HepG2 (cell line): ENCODE results near the gene LZTS2. TPM values are rescaled to one million over a fixed set of nuclear protein-coding genes. Genes with fewer than 3 reads are reported as not detected.
A peak's percentile ranks its signal among the peaks of the same experiment; 100 is the strongest.

Experiments used
- CHD2 ChIP-seq: IDR thresholded peaks from 2 replicates; pipeline ENCODE4 v1.6.1; 2011; ENCODE audit warnings: low read depth, low read length, improper control_type of control experiment
- FOXK2 ChIP-seq: fragments of 450-650 bp; IDR thresholded peaks from 2 replicates; pipeline ENCODE4 v1.6.1; 2016
- KLF16 ChIP-seq, 2 experiments: sonication (generic) in 1 of 2; formaldehyde crosslinking in 1 of 2; IDR thresholded peaks; 2 replicates each; pipeline versions ENCODE4 v1.6.1 to v1.8.0; 2016 to 2023; ENCODE audit warnings: missing genetic modification reagents in 2 of 2, missing compliant biosample characterization in 1 of 2
- KMT2A ChIP-seq: sonication (generic); formaldehyde crosslinking; IDR thresholded peaks from 2 replicates; pipeline ENCODE4 v1.4.0; 2020; ENCODE audit warnings: missing genetic modification reagents
- XBP1 ChIP-seq: sonication (generic); formaldehyde crosslinking; IDR thresholded peaks from 2 replicates; pipeline ENCODE4 v1.5.0; 2020; ENCODE audit warnings: missing genetic modification reagents
- ZFP90 ChIP-seq: sonication (generic); formaldehyde crosslinking; IDR thresholded peaks from 2 replicates; pipeline ENCODE4 v1.8.0; 2022; ENCODE audit warnings: missing genetic modification reagents, mild to moderate bottlenecking, inconsistent platforms, borderline replicate concordance
- ZNF468 ChIP-seq: sonication (generic); formaldehyde crosslinking; IDR thresholded peaks from 2 replicates; pipeline ENCODE4 v1.8.0; 2022; ENCODE audit warnings: mild to moderate bottlenecking, moderate library complexity, missing genetic modification reagents
- ZNF644 ChIP-seq: IDR thresholded peaks from 2 replicates; pipeline ENCODE4 v1.6.1; 2016; ENCODE audit warnings: low read depth
- polyA plus RNA-seq, 8 experiments: library from polyadenylated mRNA; depleted of rRNA in 3 of 8; stranded (reverse) in 7 of 8; unstranded in 1 of 8; fragments of >200 nt; fragmentation: Illumina TruSeq in 4 of 8; extraction: Trizol in 4 of 8; gene quantifications; 2 replicates each; pipeline versions ENCODE4 v1.2.1 to v1.2.3, GENCODE V29; 2011 to 2016; ENCODE audit warnings: low read depth in 4 of 8, missing spikeins in 1 of 8, mixed read lengths in 1 of 8; ENCODE audit not compliant: insufficient read depth in 1 of 8
- total RNA-seq, 5 experiments: library from RNA; depleted of rRNA; stranded (reverse); fragments of >200 nt; fragmentation: Illumina TruSeq; extraction: Trizol; gene quantifications; 2 replicates each; pipeline ENCODE4 v1.2.3, GENCODE V29; 2016; ENCODE audit warnings: low read depth in 1 of 5
- TF ChIP-seq, protein P1 (sequence below): sonication (generic); formaldehyde crosslinking; IDR thresholded peaks from 2 replicates; pipeline ENCODE4 v1.8.1; 2023; ENCODE audit warnings: mild to moderate bottlenecking, moderate library complexity, missing genetic modification reagents
- TF ChIP-seq, protein P2 (sequence below): sonication (generic); formaldehyde crosslinking; IDR thresholded peaks from 2 replicates; pipeline ENCODE4 v1.5.1; 2020; ENCODE audit warnings: mild to moderate bottlenecking, missing genetic modification reagents, moderate library complexity
- TF ChIP-seq, protein P3 (sequence below): sonication (generic); formaldehyde crosslinking; IDR thresholded peaks from 2 replicates; pipeline ENCODE4 v1.4.0; 2020; ENCODE audit warnings: missing genetic modification reagents
- TF ChIP-seq, protein P4 (sequence below): IDR thresholded peaks from 2 replicates; pipeline ENCODE4 v1.6.1; 2012; ENCODE audit warnings: low read depth, low read length, improper control_type of control experiment
- TF ChIP-seq, protein P5 (sequence below): IDR thresholded peaks from 2 replicates; pipeline ENCODE4 v1.6.1; 2016; ENCODE audit warnings: low read depth, missing genetic modification reagents, missing compliant biosample characterization

Gene LZTS2
- total and polyA plus RNA-seq, 2 of the 13 experiments (the other 11 are each of a cell fraction or from before 2014, with no cell fraction given) = 43.6 to 65.6 TPM

DNA sequence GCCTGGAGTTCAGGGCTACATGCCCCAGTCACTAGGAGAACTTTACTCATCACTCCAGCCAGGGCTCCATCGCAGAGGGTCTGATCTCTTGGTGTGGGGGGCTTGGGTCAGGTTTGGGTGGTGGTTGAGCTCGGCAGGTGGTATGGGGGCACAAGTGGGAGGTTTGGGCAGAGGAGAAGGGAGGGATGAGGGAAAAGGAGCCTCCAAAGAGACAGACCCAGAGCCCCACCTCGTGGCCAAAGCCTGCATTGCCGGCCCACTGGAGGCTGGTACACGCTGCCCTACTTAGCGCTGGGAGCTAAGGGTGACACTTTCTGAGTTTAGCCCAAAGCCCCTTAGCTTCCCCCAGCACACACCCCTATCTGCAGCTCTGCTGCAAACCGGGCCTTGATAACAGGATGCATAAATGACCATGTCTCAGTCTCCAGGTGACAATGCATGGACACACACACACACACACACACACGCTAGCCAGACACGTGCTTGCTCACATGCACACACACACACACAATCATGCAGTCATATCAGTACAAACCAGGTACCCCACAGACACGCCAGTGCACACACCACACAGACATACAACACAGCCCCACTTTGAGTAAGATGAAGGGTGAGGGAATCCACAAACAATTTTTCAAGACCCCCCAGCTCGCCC, 14.7 kb downstream of the LZTS2 start (continued):
- TF ChIP-seq, protein P1, sequence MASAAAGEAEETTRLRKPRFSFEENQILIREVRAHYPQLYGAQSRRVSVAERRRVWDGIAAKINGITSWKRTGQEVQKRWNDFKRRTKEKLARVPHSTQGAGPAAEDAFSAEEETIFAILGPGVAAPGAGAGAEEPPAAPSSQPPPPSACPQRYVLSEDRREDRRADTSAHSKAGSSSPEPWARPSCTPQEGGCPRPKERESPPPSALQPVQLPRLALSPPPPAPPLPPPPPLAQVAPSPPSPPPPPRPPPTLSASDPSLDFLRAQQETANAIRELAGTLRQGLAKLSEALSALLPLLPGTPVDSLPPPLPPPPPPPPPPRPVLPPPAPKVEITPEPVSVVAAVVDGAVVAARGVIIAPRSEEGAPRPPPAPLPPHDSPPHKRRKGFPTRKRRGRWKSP = 0 out of 2 replicates have a peak, but pooled peaks have one; percentile 47
- TF ChIP-seq ZNF468 (CRISPR knock-in tag) (no peak), KMT2A (CRISPR knock-in tag) (no peak), KLF16 (CRISPR knock-in tag; IDR thresholded peaks at IDR 0.05) (no peak), ZNF644 (CRISPR knock-in tag) (no peak), XBP1 (CRISPR knock-in tag) (no peak), CHD2 (no peak), FOXK2 (no peak), ZFP90 (no peak)
- TF ChIP-seq, protein P2, sequence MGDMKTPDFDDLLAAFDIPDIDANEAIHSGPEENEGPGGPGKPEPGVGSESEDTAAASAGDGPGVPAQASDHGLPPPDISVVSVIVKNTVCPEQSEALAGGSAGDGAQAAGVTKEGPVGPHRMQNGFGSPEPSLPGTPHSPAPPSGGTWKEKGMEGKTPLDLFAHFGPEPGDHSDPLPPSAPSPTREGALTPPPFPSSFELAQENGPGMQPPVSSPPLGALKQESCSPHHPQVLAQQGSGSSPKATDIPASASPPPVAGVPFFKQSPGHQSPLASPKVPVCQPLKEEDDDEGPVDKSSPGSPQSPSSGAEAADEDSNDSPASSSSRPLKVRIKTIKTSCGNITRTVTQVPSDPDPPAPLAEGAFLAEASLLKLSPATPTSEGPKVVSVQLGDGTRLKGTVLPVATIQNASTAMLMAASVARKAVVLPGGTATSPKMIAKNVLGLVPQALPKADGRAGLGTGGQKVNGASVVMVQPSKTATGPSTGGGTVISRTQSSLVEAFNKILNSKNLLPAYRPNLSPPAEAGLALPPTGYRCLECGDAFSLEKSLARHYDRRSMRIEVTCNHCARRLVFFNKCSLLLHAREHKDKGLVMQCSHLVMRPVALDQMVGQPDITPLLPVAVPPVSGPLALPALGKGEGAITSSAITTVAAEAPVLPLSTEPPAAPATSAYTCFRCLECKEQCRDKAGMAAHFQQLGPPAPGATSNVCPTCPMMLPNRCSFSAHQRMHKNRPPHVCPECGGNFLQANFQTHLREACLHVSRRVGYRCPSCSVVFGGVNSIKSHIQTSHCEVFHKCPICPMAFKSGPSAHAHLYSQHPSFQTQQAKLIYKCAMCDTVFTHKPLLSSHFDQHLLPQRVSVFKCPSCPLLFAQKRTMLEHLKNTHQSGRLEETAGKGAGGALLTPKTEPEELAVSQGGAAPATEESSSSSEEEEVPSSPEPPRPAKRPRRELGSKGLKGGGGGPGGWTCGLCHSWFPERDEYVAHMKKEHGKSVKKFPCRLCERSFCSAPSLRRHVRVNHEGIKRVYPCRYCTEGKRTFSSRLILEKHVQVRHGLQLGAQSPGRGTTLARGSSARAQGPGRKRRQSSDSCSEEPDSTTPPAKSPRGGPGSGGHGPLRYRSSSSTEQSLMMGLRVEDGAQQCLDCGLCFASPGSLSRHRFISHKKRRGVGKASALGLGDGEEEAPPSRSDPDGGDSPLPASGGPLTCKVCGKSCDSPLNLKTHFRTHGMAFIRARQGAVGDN (CRISPR knock-in tag) = peak; percentile 44
- TF ChIP-seq, protein P3, sequence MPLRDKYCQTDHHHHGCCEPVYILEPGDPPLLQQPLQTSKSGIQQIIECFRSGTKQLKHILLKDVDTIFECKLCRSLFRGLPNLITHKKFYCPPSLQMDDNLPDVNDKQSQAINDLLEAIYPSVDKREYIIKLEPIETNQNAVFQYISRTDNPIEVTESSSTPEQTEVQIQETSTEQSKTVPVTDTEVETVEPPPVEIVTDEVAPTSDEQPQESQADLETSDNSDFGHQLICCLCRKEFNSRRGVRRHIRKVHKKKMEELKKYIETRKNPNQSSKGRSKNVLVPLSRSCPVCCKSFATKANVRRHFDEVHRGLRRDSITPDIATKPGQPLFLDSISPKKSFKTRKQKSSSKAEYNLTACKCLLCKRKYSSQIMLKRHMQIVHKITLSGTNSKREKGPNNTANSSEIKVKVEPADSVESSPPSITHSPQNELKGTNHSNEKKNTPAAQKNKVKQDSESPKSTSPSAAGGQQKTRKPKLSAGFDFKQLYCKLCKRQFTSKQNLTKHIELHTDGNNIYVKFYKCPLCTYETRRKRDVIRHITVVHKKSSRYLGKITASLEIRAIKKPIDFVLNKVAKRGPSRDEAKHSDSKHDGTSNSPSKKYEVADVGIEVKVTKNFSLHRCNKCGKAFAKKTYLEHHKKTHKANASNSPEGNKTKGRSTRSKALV (CRISPR knock-in tag) = no peak
- TF ChIP-seq, protein P4, sequence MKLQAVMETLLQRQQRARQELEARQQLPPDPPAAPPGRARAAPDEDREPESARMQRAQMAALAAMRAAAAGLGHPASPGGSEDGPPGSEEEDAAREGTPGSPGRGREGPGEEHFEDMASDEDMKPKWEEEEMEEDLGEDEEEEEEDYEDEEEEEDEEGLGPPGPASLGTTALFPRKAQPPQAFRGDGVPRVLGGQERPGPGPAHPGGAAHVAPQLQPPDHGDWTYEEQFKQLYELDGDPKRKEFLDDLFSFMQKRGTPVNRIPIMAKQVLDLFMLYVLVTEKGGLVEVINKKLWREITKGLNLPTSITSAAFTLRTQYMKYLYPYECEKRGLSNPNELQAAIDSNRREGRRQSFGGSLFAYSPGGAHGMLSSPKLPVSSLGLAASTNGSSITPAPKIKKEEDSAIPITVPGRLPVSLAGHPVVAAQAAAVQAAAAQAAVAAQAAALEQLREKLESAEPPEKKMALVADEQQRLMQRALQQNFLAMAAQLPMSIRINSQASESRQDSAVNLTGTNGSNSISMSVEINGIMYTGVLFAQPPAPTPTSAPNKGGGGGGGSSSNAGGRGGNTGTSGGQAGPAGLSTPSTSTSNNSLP = no peak
- TF ChIP-seq, protein P5, sequence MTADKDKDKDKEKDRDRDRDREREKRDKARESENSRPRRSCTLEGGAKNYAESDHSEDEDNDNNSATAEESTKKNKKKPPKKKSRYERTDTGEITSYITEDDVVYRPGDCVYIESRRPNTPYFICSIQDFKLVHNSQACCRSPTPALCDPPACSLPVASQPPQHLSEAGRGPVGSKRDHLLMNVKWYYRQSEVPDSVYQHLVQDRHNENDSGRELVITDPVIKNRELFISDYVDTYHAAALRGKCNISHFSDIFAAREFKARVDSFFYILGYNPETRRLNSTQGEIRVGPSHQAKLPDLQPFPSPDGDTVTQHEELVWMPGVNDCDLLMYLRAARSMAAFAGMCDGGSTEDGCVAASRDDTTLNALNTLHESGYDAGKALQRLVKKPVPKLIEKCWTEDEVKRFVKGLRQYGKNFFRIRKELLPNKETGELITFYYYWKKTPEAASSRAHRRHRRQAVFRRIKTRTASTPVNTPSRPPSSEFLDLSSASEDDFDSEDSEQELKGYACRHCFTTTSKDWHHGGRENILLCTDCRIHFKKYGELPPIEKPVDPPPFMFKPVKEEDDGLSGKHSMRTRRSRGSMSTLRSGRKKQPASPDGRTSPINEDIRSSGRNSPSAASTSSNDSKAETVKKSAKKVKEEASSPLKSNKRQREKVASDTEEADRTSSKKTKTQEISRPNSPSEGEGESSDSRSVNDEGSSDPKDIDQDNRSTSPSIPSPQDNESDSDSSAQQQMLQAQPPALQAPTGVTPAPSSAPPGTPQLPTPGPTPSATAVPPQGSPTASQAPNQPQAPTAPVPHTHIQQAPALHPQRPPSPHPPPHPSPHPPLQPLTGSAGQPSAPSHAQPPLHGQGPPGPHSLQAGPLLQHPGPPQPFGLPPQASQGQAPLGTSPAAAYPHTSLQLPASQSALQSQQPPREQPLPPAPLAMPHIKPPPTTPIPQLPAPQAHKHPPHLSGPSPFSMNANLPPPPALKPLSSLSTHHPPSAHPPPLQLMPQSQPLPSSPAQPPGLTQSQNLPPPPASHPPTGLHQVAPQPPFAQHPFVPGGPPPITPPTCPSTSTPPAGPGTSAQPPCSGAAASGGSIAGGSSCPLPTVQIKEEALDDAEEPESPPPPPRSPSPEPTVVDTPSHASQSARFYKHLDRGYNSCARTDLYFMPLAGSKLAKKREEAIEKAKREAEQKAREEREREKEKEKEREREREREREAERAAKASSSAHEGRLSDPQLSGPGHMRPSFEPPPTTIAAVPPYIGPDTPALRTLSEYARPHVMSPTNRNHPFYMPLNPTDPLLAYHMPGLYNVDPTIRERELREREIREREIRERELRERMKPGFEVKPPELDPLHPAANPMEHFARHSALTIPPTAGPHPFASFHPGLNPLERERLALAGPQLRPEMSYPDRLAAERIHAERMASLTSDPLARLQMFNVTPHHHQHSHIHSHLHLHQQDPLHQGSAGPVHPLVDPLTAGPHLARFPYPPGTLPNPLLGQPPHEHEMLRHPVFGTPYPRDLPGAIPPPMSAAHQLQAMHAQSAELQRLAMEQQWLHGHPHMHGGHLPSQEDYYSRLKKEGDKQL (CRISPR knock-in tag) = no peak
